Natural killer cell treated with Interleukin-12 subunit alpha and Interleukin-12 subunit beta and Interleukin-15 and Interleukin-18, amount 100 ng/mL, for 72 hours (primary cell): ENCODE data around the gene MAML3. TPM values are rescaled to one million over a fixed set of nuclear protein-coding genes. Genes with fewer than 3 reads are reported as not detected.
A peak's percentile ranks its signal among the peaks of the same experiment; 100 is the strongest.

Experiments
- ATAC-seq, 2 donors: fragments of 150-1000 bp; cut with Tn5 transposase in 1 of 2; sonication (Bioruptor Pico), chemical (Tn5 transposase) in 1 of 2; 2 replicates each; pipeline ENCODE4 v1.10.0; 2021
- DNase-seq: peaks from one replicate; pipeline ENCODE4 v3.0.0; 2022; ENCODE audit warnings: low spot score
- H3K27ac Mint-ChIP-seq, 2 donors: 1 replicate in 1 of 2; 2 replicates in 1 of 2; pipeline ENCODE4 v1.8.0; 2022; ENCODE audit warnings: mixed read lengths in 2 of 2, mild to moderate bottlenecking in 1 of 2, moderate library complexity in 1 of 2
- H3K27me3 Mint-ChIP-seq, 2 donors: 1 replicate in 1 of 2; 2 replicates in 1 of 2; pipeline ENCODE4 v1.8.0; 2022; ENCODE audit warnings: mixed read lengths in 2 of 2
- H3K36me3 Mint-ChIP-seq: one replicate; pipeline ENCODE4 v1.8.0; 2022; ENCODE audit warnings: mixed read lengths
- H3K4me1 Mint-ChIP-seq, 2 donors: 1 replicate in 1 of 2; 2 replicates in 1 of 2; pipeline ENCODE4 v1.8.0; 2022; ENCODE audit warnings: low read depth in 2 of 2, mixed read lengths in 2 of 2, mild to moderate bottlenecking in 1 of 2
- H3K4me3 Mint-ChIP-seq: one replicate; pipeline ENCODE4 v1.8.0; 2022; ENCODE audit warnings: mixed read lengths
- H3K9me3 Mint-ChIP-seq: 2 replicates; pipeline ENCODE4 v1.8.0; 2022; ENCODE audit warnings: mixed read lengths
- total RNA-seq, 2 donors: library from RNA; stranded (reverse); gene quantifications; one replicate each; pipeline ENCODE4 v1.2.3, GENCODE V29; 2022

MAML3 gene
- total RNA-seq, 2 donors from 2014 or later: 0.40 to 1.3 TPM

DNA sequence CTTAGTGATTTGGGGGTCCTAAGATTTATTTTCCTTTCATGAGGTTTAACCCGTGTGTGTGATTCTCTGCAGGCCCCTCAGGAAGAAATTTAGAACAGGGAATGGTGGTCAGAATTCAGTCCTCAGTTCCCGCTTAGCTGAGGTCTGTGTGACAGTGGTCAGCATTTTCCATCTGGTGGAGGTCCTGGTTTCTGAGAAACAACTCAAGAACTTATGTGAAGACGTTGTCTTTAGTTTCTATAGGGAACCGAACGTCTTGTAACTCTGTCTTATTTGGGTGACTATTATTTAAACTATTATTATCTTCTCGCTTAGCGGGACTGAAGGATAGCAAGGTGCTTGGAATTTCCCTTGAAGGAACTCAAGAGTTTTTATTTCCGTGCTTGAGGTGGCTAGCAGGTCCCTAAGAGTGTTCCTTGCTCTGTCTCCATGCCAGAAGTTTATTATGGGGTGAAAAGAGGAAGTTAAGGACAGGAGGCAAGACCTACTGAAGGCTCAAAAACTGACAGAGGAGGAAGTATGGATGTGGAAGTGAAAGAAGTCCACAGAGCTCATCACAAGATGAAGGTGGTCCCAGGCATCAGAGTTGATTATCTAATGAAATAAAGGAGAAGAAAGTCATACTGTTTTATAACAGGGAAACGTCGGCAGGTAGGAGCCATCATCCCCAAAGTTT lies 479.0 kb downstream of the MAML3 start:
- Mint-ChIP-seq H3K9me3 (no peaks in the 10 kb centered on the region), H3K36me3 (peaks cover 5% of the 10 kb centered on the region), H3K4me3 (no peak overlapping the region), H3K4me1 (peaks cover 0 to 9% of the 10 kb centered on the region in 2 donors), H3K27ac (peak overlapping the region in 1 of 2 donors; percentile 5), H3K27me3 (no peaks in the 10 kb centered on the region)
- no peak for DNase-seq
- no peak for ATAC-seq

DNA sequence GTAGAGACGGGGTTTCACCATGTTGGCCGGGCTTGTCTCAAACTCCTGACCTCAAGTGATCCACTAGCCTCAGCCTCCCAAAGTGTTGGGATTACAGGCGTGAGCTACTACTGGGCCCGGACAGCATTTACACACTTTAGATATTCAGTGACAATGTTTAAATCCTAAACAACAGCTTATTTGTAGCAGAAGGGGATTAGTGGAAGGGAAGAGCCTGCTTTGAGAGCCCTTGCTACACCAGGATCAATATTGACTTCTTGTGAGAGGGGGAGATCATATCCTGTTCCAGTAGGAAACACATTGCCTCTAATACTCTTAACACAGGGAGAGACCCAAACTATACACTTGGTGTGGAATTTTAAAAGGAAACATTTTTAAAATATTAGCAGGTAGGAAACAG lies 481.3 kb downstream of the MAML3 start:
- Mint-ChIP-seq H3K27ac (no peak overlapping the region), H3K4me1 (peaks cover 5 to 18% of the 10 kb centered on the region in 2 donors), H3K27me3 (no peaks in the 10 kb centered on the region), H3K9me3 (no peaks in the 10 kb centered on the region), H3K4me3 (no peak overlapping the region), H3K36me3 (no peaks in the 10 kb centered on the region)
- ATAC-seq (no peak), DNase-seq (no peak)

DNA sequence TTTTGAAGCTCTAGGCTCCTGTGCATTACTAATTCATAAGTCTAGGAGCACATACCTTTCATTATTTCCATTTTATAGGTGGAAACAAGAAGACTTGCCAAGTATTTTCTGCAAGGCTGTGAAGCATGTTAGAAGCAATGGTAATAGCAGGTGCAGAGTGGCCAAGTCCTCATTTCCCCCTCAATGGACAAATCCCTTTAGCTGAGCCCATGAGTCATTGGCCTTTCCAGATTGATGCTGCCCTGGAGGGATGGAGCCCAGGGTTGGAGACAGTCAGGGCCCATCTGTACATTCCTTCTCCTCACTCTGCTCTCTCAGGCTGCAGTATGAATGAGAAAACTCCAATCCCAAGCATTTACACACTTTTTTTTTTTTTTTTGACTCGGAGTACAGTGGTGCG lies 481.8 kb downstream of the MAML3 start:
- Mint-ChIP-seq H3K4me1 (peaks cover 5 to 18% of the 10 kb centered on the region in 2 donors), H3K27me3 (no peaks in the 10 kb centered on the region), H3K4me3 (no peak overlapping the region), H3K36me3 (no peaks in the 10 kb centered on the region), H3K9me3 (no peaks in the 10 kb centered on the region), H3K27ac (no peak overlapping the region)
- ATAC-seq (no peak), DNase-seq (no peak)

DNA sequence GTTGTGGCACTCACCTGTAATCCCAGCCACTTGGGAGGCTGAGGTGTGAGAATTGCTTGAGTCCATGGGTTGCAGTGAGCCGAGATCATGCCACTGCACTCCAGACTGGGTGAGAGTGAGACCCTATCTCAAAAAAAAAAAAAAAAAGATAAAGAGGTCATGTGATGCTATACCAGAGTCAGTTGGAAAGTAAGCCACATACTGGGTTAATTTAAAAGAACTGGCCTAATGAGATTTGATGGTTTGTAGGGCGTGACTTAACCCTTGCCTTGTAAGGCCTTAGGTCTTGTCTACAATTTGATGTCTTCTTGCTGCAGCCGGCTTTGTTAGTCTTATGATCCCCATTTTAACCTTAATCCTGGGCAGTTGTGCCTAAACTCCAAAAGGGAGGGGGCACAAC lies 483.2 kb downstream of the MAML3 start:
- H3K27me3 Mint-ChIP-seq: no peaks in the 10 kb centered on the region
- DNase-seq (no peak), ATAC-seq (no peak)
- H3K4me3 Mint-ChIP-seq: no peak overlapping the region
- H3K4me1 Mint-ChIP-seq: peaks cover 17 to 25% of the 10 kb centered on the region in 2 donors
- H3K27ac Mint-ChIP-seq: no peak overlapping the region
- no peaks in the 10 kb centered on the region for H3K36me3 Mint-ChIP-seq
- H3K9me3 Mint-ChIP-seq: no peaks in the 10 kb centered on the region

DNA sequence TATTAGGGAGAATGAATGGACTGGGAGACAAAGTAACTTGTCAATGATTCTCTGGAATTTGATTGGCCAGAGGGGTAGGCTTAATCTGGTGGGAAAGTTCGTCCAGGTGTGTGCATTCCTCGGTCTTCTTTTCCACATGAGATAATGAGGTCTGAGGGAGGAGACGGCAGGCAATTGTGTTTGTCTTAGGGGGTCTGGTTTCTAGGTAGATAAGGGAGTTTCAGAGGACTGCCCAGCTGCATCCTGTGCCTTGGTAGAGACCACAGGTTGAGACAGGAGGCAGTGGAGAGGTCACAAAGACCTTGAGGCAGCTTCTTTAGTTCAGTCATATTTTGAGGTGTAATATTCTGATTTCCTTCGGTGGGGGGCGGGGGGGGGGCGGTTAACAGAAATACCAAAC lies 484.1 kb downstream of the MAML3 start:
- H3K27ac Mint-ChIP-seq: peak overlapping the region in 1 of 2 donors; percentile 42
- peaks cover 24 to 28% of the 10 kb centered on the region in 2 donors for H3K4me1 Mint-ChIP-seq
- no peaks in the 10 kb centered on the region for H3K27me3 Mint-ChIP-seq
- no peak overlapping the region for H3K4me3 Mint-ChIP-seq
- no peak for ATAC-seq
- H3K36me3 Mint-ChIP-seq: no peaks in the 10 kb centered on the region
- no peaks in the 10 kb centered on the region for H3K9me3 Mint-ChIP-seq
- DNase-seq: no peak

DNA sequence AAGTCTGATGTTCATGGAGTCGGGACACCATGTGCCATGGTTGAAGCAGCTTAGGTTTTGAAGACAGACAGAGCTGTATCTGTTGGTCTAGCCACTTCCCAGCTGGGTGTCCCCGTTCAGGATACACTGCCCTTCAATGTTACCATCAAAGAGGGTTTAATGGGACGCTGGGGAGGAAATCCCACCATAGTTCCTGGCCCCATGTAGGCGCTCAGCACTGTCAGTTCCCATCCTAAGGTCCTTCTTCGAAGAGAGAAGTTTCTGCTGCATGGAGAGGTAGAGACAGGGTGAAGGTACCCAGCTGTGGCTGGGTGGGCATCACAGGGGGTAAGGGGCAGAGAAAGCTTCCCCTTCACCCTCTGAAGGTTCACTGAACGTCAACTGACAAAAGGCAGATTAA lies 484.6 kb downstream of the MAML3 start:
- no peak overlapping the region for H3K4me3 Mint-ChIP-seq
- H3K27me3 Mint-ChIP-seq: no peaks in the 10 kb centered on the region
- H3K36me3 Mint-ChIP-seq: no peaks in the 10 kb centered on the region
- peaks cover 24 to 28% of the 10 kb centered on the region in 2 donors for H3K4me1 Mint-ChIP-seq
- DNase-seq: no peak
- no peaks in the 10 kb centered on the region for H3K9me3 Mint-ChIP-seq
- ATAC-seq: no peak
- H3K27ac Mint-ChIP-seq: peak overlapping the region in 1 of 2 donors; percentile 42

DNA sequence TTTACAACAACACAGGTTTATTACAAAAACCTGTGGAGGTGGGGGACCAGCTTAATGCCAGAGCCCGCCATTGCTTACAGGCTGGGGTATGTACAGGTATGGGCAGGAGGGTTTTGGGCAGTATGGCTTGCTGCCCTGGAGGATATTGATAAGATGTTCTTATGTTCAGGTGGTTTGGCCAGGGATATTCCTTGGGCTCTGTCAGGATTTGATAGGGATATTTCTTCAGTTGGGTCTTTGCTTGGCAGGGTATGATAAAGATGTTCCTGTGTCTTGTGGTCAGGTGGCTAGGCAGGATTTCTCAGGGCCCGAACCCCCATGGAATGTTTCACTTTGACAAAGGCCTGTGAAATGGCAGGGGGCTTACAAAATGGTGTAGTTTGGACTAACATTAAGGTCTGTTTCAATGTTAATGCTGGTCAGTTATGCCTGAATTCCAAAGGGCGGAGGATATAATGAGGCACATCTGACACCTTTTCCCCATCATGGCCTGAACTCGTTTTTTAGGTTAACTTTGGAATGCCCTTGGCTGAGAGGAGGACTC lies 485.3 kb downstream of the MAML3 start:
- no peak for ATAC-seq
- Mint-ChIP-seq H3K4me3 (no peak overlapping the region), H3K27me3 (no peaks in the 10 kb centered on the region), H3K4me1 (peaks cover 24 to 28% of the 10 kb centered on the region in 2 donors), H3K27ac (no peak overlapping the region), H3K9me3 (no peaks in the 10 kb centered on the region), H3K36me3 (no peaks in the 10 kb centered on the region)
- DNase-seq: no peak

DNA sequence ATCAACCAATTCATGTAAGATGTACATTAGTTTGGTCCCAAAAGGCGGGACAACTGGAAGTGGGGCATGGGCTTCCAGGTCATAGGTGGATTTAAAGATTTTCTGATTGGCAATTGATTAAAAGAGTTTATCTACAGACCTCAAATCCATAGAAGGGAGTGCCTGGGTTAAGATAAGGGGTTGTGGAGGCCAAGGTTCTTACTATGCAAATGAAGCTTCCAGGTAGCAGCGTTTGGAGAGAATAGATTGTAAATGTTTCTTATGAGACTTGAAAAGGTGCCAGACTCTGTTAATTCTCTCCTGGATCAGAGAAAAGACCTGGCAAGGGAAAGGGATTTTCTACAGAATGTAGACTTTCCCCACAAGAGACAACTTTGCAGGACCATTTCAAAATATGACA lies 485.9 kb downstream of the MAML3 start:
- DNase-seq (no peak), ATAC-seq (no peak)
- Mint-ChIP-seq H3K9me3 (no peaks in the 10 kb centered on the region), H3K27me3 (no peaks in the 10 kb centered on the region), H3K36me3 (no peaks in the 10 kb centered on the region), H3K4me1 (peaks cover 24 to 28% of the 10 kb centered on the region in 2 donors), H3K27ac (peak overlapping the region; percentile 22 to 92), H3K4me3 (no peak overlapping the region)

Other genes with a start within 250 kb of the MAML3 start
- 10 to 100 TPM; 22.0 to 29.5 TPM for gene SCOC, start 219.5 kb upstream of the MAML3 start, total RNA-seq